Left lung (tissue), 10 donors: Measurements from ENCODE around the gene RPTOR. TPM values are rescaled to one million over a fixed set of nuclear protein-coding genes. Genes with fewer than 3 reads are reported as not detected.

Experiments used
- ATAC-seq: fragments of 200-7000 bp; cut with Tn5 transposase; one replicate; pipeline ENCODE4 v1.9.1; 2020; ENCODE audit warnings: moderate library complexity
- DNase-seq, 4 donors: peaks; one replicate each; pipeline ENCODE4 v3.0.0-alpha.2; 2013 to 2020
- H3K27ac ChIP-seq, 2 donors: fragments of 200-600 bp; sonication (generic) in 1 of 2; one replicate each; pipeline versions ENCODE4 v1.5.0 to v1.8.0; 2020 to 2021
- H3K27me3 ChIP-seq, 2 donors: fragments of 200-600 bp; sonication (generic) in 1 of 2; one replicate each; pipeline versions ENCODE4 v1.5.0 to v1.8.0; 2020 to 2021
- H3K36me3 ChIP-seq, 2 donors: fragments of 200-600 bp; sonication (generic) in 1 of 2; one replicate each; pipeline versions ENCODE4 v1.5.0 to v1.8.0; 2020 to 2021
- H3K4me1 ChIP-seq, 2 donors: fragments of 200-600 bp; one replicate each; pipeline ENCODE4 v1.8.0; 2021
- H3K4me3 ChIP-seq, 2 donors: fragments of 200-600 bp; sonication (generic) in 1 of 2; one replicate each; pipeline versions ENCODE4 v1.5.0 to v1.8.0; 2020 to 2021; ENCODE audit warnings: mild to moderate bottlenecking in 1 of 2
- H3K9me3 ChIP-seq, 2 donors: fragments of 200-600 bp; sonication (generic) in 1 of 2; one replicate each; pipeline versions ENCODE4 v1.5.0 to v1.8.0; 2020 to 2021
- CTCF ChIP-seq, 2 donors: fragments of 200-600 bp; sonication (generic) in 1 of 2; IDR thresholded peaks; one replicate each; pipeline versions ENCODE4 v1.5.0 to v1.8.0; 2021; ENCODE audit warnings: antibody characterized with exemption in 2 of 2
- intact Hi-C, 2 donors: fragments of 100-400 bp; cut with DNase I; formaldehyde crosslinking; loops; one replicate each; pipeline versions ENCODE4 v1.11.2 to v1.14.2; 2022
- polyA plus RNA-seq, 6 donors: library from polyadenylated mRNA; unstranded; fragments of 120-200 nt; gene quantifications; one replicate each; pipeline ENCODE4 v1.2.1, GENCODE V29; 2013; ENCODE audit not compliant: insufficient read length in 6 of 6
- total RNA-seq, 2 donors: library from RNA; stranded (reverse); fragmentation: NEBNext Ultra II Directional; extraction: Animal tissue kit (Norgen Biotek cat#: 25700); gene quantifications; one replicate each; pipeline ENCODE4 v1.2.1, GENCODE V29; 2021
- donor health status: DM: no; HTN: yes; CAD: no.
- donor health status: DM: no; HTN: no; CAD: no.

RPTOR gene
- total and polyA plus RNA-seq, 8 donors, result 14.2 to 39.2 (median 20.7) TPM

DNA sequence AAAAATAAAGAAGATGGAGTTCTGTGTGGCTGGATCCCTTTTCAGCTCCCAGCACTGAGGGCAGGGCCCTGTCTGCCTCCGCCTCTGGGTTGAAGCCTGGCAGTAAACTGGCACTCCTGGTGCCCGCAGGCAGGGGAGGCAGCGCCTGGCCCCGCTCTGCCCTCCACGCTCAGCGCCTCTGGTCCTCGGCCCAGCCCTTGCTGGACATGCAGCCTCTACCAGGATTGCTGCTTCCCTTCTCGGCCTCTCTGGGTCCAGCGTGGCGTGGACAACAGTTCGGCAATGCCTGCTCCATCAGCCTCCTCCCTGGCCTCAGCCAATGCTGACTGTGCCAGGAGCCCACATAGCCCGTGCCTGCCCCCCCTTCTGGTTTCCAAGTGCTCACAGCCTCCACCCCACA is 362.6 kb downstream of the RPTOR start:
- no peaks in the 10 kb centered on the region for H3K4me1 ChIP-seq
- no peak for TF ChIP-seq CTCF (IDR thresholded peaks at IDR 0.05)
- ATAC-seq (no peak), DNase-seq (peak in 1 of 4 donors; percentile 70)
- H3K27ac ChIP-seq, result no peak overlapping the region
- peaks cover 0 to 74% of the 10 kb centered on the region in 2 donors for H3K36me3 ChIP-seq
- intact Hi-C loops, result no loop called here
- H3K4me3 ChIP-seq, result no peak overlapping the region
- no peaks in the 10 kb centered on the region for H3K27me3 ChIP-seq
- no peaks in the 10 kb centered on the region for H3K9me3 ChIP-seq

GRCh38 chr17:80908211-80908610 is 363.6 kb downstream of the RPTOR start:
- no peak for TF ChIP-seq CTCF (IDR thresholded peaks at IDR 0.05)
- Histone ChIP-seq H3K9me3 (no peaks in the 10 kb centered on the region), H3K4me3 (no peak overlapping the region), H3K27me3 (no peaks in the 10 kb centered on the region), H3K27ac (no peak overlapping the region), H3K4me1 (no peaks in the 10 kb centered on the region), H3K36me3 (peaks cover 0 to 71% of the 10 kb centered on the region in 2 donors)
- intact Hi-C loops, result no loop called here
- DNase-seq, result no peak
- ATAC-seq, result no peak

GRCh38 chr17:80908776-80909175 is 364.1 kb downstream of the RPTOR start:
- Histone ChIP-seq H3K4me3 (no peak overlapping the region), H3K36me3 (peaks cover 0 to 69% of the 10 kb centered on the region in 2 donors), H3K4me1 (no peaks in the 10 kb centered on the region), H3K27me3 (no peaks in the 10 kb centered on the region), H3K27ac (no peak overlapping the region), H3K9me3 (no peaks in the 10 kb centered on the region)
- peak in 1 of 4 donors; percentile 69 for DNase-seq
- intact Hi-C loops, result no loop called here
- TF ChIP-seq CTCF (IDR thresholded peaks at IDR 0.05), result no peak
- ATAC-seq, result no peak

- intact Hi-C loops, result no loop called here
- peaks cover 0 to 2% of the 10 kb centered on the region in 2 donors for H3K9me3 ChIP-seq
- H3K27ac ChIP-seq, result no peak overlapping the region
- H3K36me3 ChIP-seq, result peaks cover 0 to 70% of the 10 kb centered on the region in 2 donors
- ATAC-seq (no peak), DNase-seq (no peak)
- H3K4me3 ChIP-seq, result no peak overlapping the region
- TF ChIP-seq CTCF (IDR thresholded peaks at IDR 0.05), result no peak
- H3K27me3 ChIP-seq, result no peaks in the 10 kb centered on the region
- no peaks in the 10 kb centered on the region for H3K4me1 ChIP-seq
Measured at GRCh38 chr17:80909635-80910034, 365.0 kb downstream of the RPTOR start.

DNA sequence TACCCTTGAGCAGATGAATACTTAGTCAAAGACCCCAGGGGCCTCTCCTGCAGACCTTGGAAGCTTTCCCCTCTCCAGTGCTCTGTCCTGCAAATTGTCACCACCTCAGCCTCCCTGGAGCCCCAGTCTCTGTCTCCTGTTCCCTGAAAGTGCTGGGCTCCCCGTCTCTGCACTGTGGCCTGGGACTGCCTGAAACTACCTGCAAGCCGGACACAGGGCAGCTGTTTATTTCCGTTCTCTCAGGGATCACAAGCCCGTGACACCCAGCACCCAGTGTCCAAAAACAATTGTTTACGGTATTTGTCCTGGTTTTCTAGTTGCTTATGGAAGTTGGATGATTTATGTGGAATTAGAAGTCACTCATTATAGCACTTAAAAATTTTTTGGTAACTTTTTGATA is 365.4 kb downstream of the RPTOR start:
- intact Hi-C loops, result no loop called here
- peaks cover 0 to 70% of the 10 kb centered on the region in 2 donors for H3K36me3 ChIP-seq

More for the DNA sequence above, 365.4 kb downstream of the RPTOR start:
- peak in 1 of 4 donors; percentile 10 for DNase-seq
- TF ChIP-seq CTCF (IDR thresholded peaks at IDR 0.05), result no peak
- no peak for ATAC-seq
- H3K9me3 ChIP-seq, result peaks cover 0 to 6% of the 10 kb centered on the region in 2 donors
- H3K27ac ChIP-seq, result no peak overlapping the region
- no peaks in the 10 kb centered on the region for H3K27me3 ChIP-seq
- no peak overlapping the region for H3K4me3 ChIP-seq
- no peaks in the 10 kb centered on the region for H3K4me1 ChIP-seq
